ENCODE measurements around the gene ZFR2. TPM values are rescaled to one million over a fixed set of nuclear protein-coding genes. Genes with fewer than 3 reads are reported as not detected.

Gene ZFR2
- polyA plus RNA-seq, 3 donors, result not detected

DNA sequence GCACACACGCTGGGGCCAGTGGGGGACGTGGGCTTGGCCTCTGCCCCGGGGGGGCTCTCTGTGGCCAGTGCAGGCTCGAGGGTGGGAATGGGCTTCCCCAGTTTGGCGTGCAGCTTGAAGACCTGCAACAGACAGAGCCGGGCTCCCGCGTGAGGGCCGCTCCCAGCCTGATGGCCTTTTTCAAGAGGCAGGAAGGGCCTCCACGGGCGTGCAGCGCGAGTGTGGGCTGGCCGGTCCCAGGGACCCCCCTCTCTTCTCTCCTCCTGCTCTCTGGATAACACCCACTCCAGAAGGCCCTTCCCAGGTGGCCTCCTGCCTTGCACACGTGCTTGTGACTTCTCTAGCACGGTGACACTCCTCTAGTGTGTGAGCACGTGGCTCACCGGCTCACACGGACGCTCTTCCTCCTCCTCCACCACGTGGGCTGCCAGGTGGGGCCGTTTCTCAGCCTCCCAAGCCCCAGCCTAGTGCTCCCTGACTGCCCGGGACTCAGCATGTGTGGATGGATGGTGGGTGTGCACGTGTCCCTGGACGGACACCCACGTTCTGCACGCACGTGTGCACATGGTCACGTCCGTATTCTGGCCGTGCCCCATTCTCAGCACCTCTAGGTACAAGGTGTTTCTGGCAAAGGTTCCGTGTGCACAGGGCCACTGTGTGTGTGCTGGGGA is 43.4 kb downstream of the ZFR2 start:
- Histone ChIP-seq H3K4me2 (replicated peaks; ENCODE audit: extremely low read depth, low read length, poor library complexity, severe bottlenecking) (no peak overlapping the region), H3K4me3 (replicated peaks in 1 of 3; ENCODE audit: low read depth in 2 of 3, low read length in 3 of 3) (no peak overlapping the region), H3K27me3 (ENCODE audit: control insufficient read depth in 2 of 2, insufficient read depth in 2 of 2, low read length in 2 of 2) (no peaks in the 10 kb centered on the region), H3K4me1 (ENCODE audit: control insufficient read depth in 1 of 2, insufficient read depth in 2 of 2, low read length in 2 of 2) (peaks cover 3 to 13% of the 10 kb centered on the region in 2 donors), H3K79me2 (ENCODE audit: insufficient read depth, low read length) (no peaks in the 10 kb centered on the region), H3K9ac (ENCODE audit: insufficient read depth, low read length, poor library complexity, severe bottlenecking) (no peak overlapping the region), H3K36me3 (replicated peaks in 1 of 2; ENCODE audit: control insufficient read depth in 1 of 2, insufficient read depth in 2 of 2, low read length in 2 of 2) (no peaks in the 10 kb centered on the region), H3K9me3 (replicated peaks in 1 of 2; ENCODE audit: control insufficient read depth in 1 of 2, insufficient read depth in 1 of 2, low read length in 2 of 2) (no peaks in the 10 kb centered on the region), H3K27ac (ENCODE audit: low read depth in 1 of 2, low read length in 2 of 2) (no peak overlapping the region), H4K20me1 (ENCODE audit: insufficient read depth, low read length) (no peaks in the 10 kb centered on the region), H2AFZ (ENCODE audit: insufficient read depth, low read depth, low read length, poor library complexity, severe bottlenecking) (no peak overlapping the region)
- no peaks in the 10 kb centered on the region for H3K9me3 Mint-ChIP-seq
- H3K36me3 Mint-ChIP-seq, result no peaks in the 10 kb centered on the region
- peaks cover 2 to 13% (median 13%) of the 10 kb centered on the region in 3 donors for H3K27me3 Mint-ChIP-seq (ENCODE audit: low read depth in 3 of 3)
- intact Hi-C loops (cut with micrococcal nuclease), result no loop called here
- H3K4me1 Mint-ChIP-seq, result peaks cover 9% of the 10 kb centered on the region
- no peak overlapping the region for H3K4me3 Mint-ChIP-seq
- DNase-seq, result no peak
- WGBS (ENCODE audit: insufficient coverage), result 87% methylated on average over 27 of the region's 32 CpGs
- TF ChIP-seq, protein P1, sequence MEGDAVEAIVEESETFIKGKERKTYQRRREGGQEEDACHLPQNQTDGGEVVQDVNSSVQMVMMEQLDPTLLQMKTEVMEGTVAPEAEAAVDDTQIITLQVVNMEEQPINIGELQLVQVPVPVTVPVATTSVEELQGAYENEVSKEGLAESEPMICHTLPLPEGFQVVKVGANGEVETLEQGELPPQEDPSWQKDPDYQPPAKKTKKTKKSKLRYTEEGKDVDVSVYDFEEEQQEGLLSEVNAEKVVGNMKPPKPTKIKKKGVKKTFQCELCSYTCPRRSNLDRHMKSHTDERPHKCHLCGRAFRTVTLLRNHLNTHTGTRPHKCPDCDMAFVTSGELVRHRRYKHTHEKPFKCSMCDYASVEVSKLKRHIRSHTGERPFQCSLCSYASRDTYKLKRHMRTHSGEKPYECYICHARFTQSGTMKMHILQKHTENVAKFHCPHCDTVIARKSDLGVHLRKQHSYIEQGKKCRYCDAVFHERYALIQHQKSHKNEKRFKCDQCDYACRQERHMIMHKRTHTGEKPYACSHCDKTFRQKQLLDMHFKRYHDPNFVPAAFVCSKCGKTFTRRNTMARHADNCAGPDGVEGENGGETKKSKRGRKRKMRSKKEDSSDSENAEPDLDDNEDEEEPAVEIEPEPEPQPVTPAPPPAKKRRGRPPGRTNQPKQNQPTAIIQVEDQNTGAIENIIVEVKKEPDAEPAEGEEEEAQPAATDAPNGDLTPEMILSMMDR (IDR thresholded peaks at IDR 0.05), result no peak
- H3K27ac Mint-ChIP-seq, result peak overlapping the region in 1 of 7 donors; percentile 46

DNA sequence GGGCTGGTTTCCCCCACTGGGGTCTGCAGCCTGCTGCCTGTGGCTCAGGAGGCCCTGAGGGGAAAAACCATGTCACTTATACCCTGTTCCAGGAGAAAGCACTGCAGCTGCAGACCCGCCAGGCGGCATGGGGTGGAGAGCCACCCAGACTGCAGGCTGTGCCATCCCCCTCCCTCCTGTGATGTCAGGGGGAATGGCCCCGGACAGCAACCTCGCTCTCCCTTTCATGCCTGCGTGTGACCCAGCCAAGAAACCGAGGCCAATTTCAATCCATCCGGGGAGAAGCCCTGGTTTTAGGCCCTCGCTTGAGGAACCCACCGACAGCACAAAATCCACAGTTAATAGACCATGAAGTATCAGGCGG is 45.5 kb downstream of the ZFR2 start:
- Histone ChIP-seq H3K27ac (ENCODE audit: low read depth in 1 of 2, low read length in 2 of 2) (no peak overlapping the region), H3K9ac (ENCODE audit: insufficient read depth, low read length, poor library complexity, severe bottlenecking) (no peak overlapping the region), H3K9me3 (replicated peaks in 1 of 2; ENCODE audit: control insufficient read depth in 1 of 2, insufficient read depth in 1 of 2, low read length in 2 of 2) (no peaks in the 10 kb centered on the region), H4K20me1 (ENCODE audit: insufficient read depth, low read length) (no peaks in the 10 kb centered on the region), H2AFZ (ENCODE audit: insufficient read depth, low read depth, low read length, poor library complexity, severe bottlenecking) (no peak overlapping the region), H3K4me1 (ENCODE audit: control insufficient read depth in 1 of 2, insufficient read depth in 2 of 2, low read length in 2 of 2) (peaks cover 8 to 17% of the 10 kb centered on the region in 2 donors), H3K4me3 (replicated peaks in 1 of 3; ENCODE audit: low read depth in 2 of 3, low read length in 3 of 3) (no peak overlapping the region), H3K36me3 (replicated peaks in 1 of 2; ENCODE audit: control insufficient read depth in 1 of 2, insufficient read depth in 2 of 2, low read length in 2 of 2) (no peaks in the 10 kb centered on the region), H3K79me2 (ENCODE audit: insufficient read depth, low read length) (no peaks in the 10 kb centered on the region), H3K27me3 (ENCODE audit: control insufficient read depth in 2 of 2, insufficient read depth in 2 of 2, low read length in 2 of 2) (no peaks in the 10 kb centered on the region), H3K4me2 (replicated peaks; ENCODE audit: extremely low read depth, low read length, poor library complexity, severe bottlenecking) (no peak overlapping the region)
- no peaks in the 10 kb centered on the region for H3K36me3 Mint-ChIP-seq
- WGBS (ENCODE audit: insufficient coverage), result 94% methylated on average over 6 of the region's 10 CpGs
- peak overlapping the region in 1 of 7 donors; percentile 20 for H3K27ac Mint-ChIP-seq
- H3K4me1 Mint-ChIP-seq, result peaks cover 8% of the 10 kb centered on the region
- no peak for DNase-seq
- no peak overlapping the region for H3K4me3 Mint-ChIP-seq
- intact Hi-C loops (cut with micrococcal nuclease), result loop anchor here (2.0 to 5.0 kb wide), 3 partner anchors 61 to 159 kb away; partner anchors contain the start of genes APBA3 (in 1 of the 2) and MRPL54 (in 1 of the 2)
- H3K9me3 Mint-ChIP-seq, result peaks cover 0 to 3% (median 0%) of the 10 kb centered on the region in 7 donors
- peaks cover 4 to 19% (median 13%) of the 10 kb centered on the region in 3 donors for H3K27me3 Mint-ChIP-seq (ENCODE audit: low read depth in 3 of 3)
- TF ChIP-seq, protein P1 (IDR thresholded peaks at IDR 0.05), result no peak
